Measurements from ENCODE around the gene TUFT1.
"Not testable (repeated sequence)": the region's sequence is repeated elsewhere in the genome, so short reads cannot be mapped to it uniquely, and the experiment has no call there.

The TUFT1 gene

DNA sequence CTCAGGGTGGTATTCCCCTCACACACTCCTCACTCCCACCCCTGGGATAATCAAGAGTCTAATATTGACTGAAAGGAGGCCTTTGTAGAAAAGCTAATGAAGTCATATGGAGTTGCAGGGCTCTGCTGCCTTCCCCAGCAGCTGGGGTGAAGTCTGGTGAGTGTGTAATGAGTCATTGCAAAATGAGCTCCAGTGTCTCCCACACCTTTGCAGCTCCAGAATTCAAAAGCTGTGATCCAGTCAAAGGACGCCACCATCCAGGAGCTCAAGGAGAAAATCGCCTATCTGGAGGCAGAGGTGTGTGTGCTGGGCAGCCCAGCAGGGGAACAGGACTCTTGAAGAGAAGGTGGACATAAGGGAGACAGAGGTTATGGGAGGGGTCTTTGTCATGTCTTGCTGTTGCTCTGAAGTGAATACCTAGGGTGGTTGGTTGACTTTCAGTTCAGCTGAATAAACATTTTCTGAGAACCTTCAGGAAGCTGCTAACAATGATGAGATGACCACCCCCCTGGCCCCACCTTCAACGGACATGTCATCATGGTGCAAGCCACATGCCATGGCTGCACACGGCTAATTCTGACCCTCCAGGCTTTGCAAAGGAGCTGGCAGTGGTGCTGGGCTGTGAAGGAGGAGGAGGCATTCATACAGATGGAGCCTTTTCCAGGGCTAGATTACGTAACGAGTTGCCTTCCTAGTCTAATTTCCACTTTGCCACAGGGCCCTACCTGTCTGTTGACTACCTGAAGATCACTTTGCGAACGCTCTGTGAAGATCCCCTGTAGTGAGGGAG is 39.5 kb downstream of the TUFT1 start:
- no peak for TF ChIP-seq JUND (IDR thresholded peaks at IDR 0.05; ENCODE audit: low read depth)
- DNase-seq (ENCODE audit: low read depth in 1 of 2, low spot score in 1 of 2) = no peak
- in situ Hi-C loops (cut with HindIII; ENCODE audit: low pct_unique_long_range_greater_than_20kb, low sequenced_read_pairs) = no loop called here

DNA sequence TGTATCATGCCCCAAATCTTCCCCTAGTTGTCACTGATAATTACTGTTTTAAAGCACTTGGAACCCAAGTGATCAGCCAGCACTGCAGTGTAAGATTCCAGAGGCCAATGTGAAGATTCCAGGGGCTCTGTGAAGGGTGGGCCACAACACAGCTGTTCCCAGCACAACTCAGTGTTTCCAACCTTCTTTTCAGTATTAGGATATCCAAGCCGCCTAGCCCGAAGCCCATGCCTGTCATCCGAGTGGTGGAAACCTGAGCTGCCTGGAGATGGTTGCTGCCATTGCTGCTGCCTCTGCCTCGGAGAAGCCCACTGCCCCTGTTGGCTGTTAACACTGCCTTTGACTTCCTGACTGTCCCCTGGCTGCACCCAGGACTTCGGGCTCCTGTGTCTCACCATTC is 41.3 kb downstream of the TUFT1 start:
- DNase-seq (ENCODE audit: low read depth in 1 of 2, low spot score in 1 of 2) = no peak
- in situ Hi-C loops (cut with HindIII; ENCODE audit: low pct_unique_long_range_greater_than_20kb, low sequenced_read_pairs) = no loop called here
- no peak for TF ChIP-seq JUND (IDR thresholded peaks at IDR 0.05; ENCODE audit: low read depth)

DNA sequence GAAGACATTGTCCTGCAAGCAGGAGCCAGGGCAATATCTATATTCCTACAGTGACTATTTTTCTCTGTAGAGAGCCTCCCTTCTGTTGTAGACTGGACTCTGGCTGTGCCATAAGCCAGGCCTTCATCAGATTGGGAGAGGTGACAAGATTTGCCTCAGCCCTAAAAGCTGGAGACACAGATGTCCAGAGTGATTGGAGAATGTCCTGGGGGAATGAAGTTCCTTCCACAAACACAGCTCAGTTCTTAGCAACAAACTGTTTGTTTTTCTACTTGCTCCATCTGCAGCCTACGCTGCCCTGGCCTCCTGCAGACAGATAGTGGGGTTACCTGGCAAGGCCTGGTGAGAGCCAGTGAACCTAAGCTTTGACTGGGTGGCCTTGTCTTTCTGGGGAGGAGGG is 41.8 kb downstream of the TUFT1 start:
- no peak; the same call in 1 of the 2 replicates for TF ChIP-seq JUND (IDR thresholded peaks at IDR 0.05; ENCODE audit: low read depth)
- peak; percentile 44 to 79 for DNase-seq (ENCODE audit: low read depth in 1 of 2, low spot score in 1 of 2)
- in situ Hi-C loops (cut with HindIII; ENCODE audit: low pct_unique_long_range_greater_than_20kb, low sequenced_read_pairs) = no loop called here

DNA sequence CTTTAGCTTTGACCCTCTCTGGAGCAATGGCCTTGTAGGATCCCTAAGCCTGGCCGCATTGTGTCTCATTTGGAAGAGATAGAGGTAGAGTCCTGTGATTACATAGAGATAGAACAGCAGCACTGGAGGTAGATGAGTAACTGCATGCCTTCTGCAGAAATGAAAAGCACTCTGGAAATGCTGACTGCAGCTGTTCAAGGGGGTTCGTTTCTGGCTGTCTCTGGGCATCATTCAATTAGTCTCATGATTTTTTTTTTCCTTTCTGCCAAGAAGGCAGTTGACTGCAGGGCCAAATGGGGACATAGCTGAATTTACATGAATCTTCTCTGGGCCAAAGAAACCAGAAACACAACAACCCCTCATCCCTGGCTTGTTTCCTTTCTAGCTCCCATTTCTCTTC is 43.7 kb downstream of the TUFT1 start:
- TF ChIP-seq JUND (IDR thresholded peaks at IDR 0.05; ENCODE audit: low read depth) = no peak
- no peak for DNase-seq (ENCODE audit: low read depth in 1 of 2, low spot score in 1 of 2)
- in situ Hi-C loops (cut with HindIII; ENCODE audit: low pct_unique_long_range_greater_than_20kb, low sequenced_read_pairs) = no loop called here

DNA sequence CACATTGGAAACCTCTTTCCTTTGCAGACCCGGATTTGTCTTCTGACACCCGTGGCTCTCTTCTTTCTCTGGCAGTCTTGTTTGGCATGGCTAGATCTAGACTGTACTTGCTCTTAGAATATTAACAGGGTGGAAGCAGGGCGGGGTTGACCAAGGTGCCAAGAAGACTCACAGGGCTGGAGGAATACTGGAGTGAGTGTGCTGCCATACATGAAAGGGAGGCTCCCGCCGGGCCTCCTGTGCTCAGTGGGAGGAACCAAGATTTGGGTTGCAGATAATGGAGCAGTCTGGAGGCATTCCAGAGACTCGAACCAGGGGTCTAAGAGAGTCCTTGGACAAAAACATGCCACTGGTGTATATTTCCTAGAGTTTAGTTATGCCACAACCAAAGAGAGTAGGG is 44.2 kb downstream of the TUFT1 start:
- in situ Hi-C loops (cut with HindIII; ENCODE audit: low pct_unique_long_range_greater_than_20kb, low sequenced_read_pairs) = no loop called here
- DNase-seq (ENCODE audit: low read depth in 1 of 2, low spot score in 1 of 2) = no peak
- TF ChIP-seq JUND (IDR thresholded peaks at IDR 0.05; ENCODE audit: low read depth) = no peak

DNA sequence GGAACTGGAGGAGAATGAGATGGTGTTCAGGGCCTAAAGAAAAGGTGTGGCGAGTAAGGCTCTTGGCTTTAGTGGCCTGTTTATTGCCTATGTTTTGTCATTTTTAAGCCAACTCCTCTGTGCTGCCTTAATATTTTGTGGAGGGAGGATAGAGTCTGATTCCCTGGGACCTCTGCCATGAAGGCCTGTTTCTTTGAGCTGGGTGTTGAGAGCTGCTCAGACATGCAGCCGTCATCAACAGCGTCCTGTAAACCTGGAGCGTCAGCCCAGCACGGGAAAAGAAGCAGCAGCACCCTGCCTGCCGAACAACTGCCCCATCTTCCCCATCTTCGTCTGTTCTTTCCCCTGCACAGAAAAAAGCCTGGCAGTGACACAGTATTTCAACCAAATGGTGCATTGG is 44.7 kb downstream of the TUFT1 start:
- in situ Hi-C loops (cut with HindIII; ENCODE audit: low pct_unique_long_range_greater_than_20kb, low sequenced_read_pairs) = no loop called here
- no peak for DNase-seq (ENCODE audit: low read depth in 1 of 2, low spot score in 1 of 2)
- TF ChIP-seq JUND (IDR thresholded peaks at IDR 0.05; ENCODE audit: low read depth) = no peak

DNA sequence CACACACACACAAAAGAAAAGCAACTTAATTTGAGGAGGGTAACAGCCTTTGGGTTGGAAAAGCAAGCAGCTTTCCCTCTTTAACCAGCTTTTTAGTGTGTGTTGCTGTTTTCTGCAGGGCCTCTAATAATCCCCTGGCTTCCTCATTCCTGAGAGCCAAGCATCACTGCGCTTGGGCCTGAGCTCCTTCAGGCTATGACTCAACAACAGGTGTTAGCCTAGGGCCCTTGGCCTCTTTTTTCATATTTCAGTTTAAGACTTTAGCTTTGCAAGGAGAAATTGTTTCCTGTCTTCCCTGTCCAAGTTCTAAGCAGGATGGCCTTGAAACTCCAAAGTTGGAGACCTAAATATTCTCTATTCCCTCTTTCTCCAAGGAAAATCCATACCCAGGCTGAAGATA is 45.5 kb downstream of the TUFT1 start:
- no peak for TF ChIP-seq JUND (IDR thresholded peaks at IDR 0.05; ENCODE audit: low read depth)
- in situ Hi-C loops (cut with HindIII; ENCODE audit: low pct_unique_long_range_greater_than_20kb, low sequenced_read_pairs) = no loop called here
- peak in 1 of 2 experiments; percentile 66 for DNase-seq (ENCODE audit: low read depth in 1 of 2, low spot score in 1 of 2)

DNA sequence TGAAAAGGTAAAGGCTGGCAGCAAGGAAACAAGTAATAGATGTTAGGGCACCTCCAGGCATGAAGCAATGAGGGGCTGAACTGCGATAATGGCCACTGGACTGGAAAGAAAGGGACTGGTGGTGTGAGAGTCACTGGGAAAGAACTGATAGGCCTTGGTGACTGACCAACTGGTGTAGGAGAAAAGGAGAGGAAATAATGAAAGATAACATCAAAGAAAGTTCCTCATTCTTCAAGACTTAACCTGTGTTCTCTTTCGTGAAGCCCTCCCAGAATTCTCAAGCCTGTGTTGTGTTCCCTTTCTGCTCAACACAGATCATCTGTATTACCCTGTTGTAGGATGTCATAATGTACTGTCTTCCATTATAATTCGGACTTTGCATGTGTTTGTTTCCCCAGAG is 50.9 kb downstream of the TUFT1 start:
- DNase-seq (ENCODE audit: low read depth in 1 of 2, low spot score in 1 of 2) = no peak
- in situ Hi-C loops (cut with HindIII; ENCODE audit: low pct_unique_long_range_greater_than_20kb, low sequenced_read_pairs) = no loop called here
- no peak for TF ChIP-seq JUND (IDR thresholded peaks at IDR 0.05; ENCODE audit: low read depth)

DNA sequence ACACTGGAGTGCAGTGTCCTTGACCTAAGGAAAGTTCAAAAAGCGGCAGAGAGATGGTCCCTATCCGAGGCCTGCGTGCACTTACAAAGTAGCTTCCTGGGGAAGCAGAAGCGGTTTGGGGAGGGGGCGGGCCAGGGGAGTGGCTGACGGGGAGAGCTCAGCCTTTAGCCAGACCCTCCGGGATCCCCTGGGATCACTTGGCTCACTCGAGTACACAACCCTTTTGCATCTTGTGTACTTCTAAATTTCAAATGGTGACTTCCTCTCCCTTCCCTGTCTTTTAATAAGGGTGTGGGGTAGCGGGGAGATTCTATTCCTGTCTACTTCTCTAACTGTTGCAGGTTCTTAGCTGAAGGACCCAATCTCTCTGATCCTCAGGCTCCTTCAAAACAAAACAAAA is 53.6 kb downstream of the TUFT1 start:
- no peak for DNase-seq (ENCODE audit: low read depth in 1 of 2, low spot score in 1 of 2)
- in situ Hi-C loops (cut with HindIII; ENCODE audit: low pct_unique_long_range_greater_than_20kb, low sequenced_read_pairs) = no loop called here
- TF ChIP-seq JUND (IDR thresholded peaks at IDR 0.05; ENCODE audit: low read depth) = no peak

DNA sequence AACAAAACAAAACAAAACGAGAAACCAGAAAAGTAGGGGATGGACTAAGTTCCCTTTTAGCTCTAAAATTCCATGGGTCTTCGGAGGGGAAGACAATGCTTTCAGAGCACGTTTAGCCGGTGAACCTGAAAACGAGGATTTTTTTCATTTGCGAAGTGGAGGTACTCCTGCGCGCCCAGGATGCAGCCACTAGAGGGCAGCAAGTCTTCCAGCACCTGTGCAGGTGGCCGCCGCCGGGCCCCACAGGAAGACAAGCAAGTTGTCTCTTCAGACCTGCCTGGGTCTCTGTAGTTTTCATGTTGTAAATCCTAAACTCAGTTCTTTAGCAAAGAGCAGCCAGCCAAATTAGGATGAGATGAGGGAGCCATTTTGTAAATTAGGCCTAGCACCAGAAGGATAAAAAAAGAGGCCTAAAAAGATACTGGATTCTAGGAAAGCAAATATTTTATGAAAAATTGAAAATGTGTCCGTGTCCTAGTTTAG is 54.1 kb downstream of the TUFT1 start:
- DNase-seq (ENCODE audit: low read depth in 1 of 2, low spot score in 1 of 2) = peak; percentile 88 to 91
- TF ChIP-seq JUND (IDR thresholded peaks at IDR 0.05; ENCODE audit: low read depth) = no peak
- in situ Hi-C loops (cut with HindIII; ENCODE audit: low pct_unique_long_range_greater_than_20kb, low sequenced_read_pairs) = no loop called here

DNA sequence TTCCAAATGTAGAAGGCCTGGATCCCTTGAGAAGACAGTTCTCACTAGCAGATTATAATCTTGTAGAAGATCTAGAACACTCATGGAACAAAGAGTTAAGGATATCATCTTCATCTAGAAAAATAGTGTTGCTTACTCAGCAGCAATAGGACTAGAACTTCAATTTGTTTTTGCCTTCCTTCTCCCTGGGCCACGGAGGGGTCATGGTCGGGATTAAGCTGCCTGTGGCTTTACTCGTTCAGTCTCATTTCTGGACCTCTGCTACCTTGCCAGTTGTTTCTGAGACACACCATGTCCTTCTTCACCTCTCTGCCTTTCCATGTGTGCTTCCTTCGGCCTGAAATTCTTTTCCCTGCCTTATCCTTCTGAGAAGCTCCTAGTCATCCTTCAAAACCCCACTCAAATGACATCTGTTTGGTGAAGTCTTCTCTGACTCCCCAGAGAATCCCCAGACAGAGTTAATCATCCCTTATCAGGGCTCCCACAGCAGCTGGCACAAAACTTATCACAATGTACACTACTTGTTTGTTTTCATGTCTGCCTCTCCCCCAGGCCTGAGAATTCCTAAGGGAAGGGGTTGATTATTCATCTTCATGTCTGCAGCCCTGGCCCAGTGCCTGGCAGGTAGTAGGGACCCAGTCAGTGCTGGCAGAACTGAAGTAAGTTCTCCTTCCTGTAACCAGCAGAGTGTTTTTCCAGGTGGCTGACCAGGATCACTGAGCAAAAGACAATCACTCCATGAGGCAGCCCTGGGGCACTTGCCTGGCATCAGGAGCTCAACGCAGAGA is 56.3 kb downstream of the TUFT1 start:
- in situ Hi-C loops (cut with HindIII; ENCODE audit: low pct_unique_long_range_greater_than_20kb, low sequenced_read_pairs) = no loop called here
- DNase-seq (ENCODE audit: low read depth in 1 of 2, low spot score in 1 of 2) = no peak

DNA sequence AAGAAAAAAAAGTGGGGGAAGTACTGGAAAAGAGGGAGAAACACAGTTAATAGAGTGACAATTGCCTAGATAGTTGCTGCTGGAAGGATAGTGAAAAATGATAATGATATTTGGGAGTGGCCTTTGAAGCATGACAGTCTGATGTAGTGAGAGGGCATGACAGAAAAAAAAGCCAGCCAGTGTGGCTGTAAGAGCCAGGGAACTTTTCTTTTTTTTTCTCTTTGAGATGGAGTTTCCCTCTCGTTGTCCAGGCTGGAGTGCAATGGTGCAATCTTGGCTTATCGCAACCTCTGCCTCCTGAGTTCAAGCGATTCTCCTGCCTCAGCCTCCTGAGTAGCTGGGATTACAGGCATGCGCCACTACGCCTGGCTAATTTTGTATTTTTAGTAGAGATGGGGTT is 62.4 kb downstream of the TUFT1 start:
- in situ Hi-C loops (cut with HindIII; ENCODE audit: low pct_unique_long_range_greater_than_20kb, low sequenced_read_pairs); DNase-seq (ENCODE audit: low read depth in 1 of 2, low spot score in 1 of 2): not testable (repeated sequence)

More for the DNA sequence above, 56.3 kb downstream of the TUFT1 start:
- no peak for TF ChIP-seq JUND (IDR thresholded peaks at IDR 0.05; ENCODE audit: low read depth)

DNA sequence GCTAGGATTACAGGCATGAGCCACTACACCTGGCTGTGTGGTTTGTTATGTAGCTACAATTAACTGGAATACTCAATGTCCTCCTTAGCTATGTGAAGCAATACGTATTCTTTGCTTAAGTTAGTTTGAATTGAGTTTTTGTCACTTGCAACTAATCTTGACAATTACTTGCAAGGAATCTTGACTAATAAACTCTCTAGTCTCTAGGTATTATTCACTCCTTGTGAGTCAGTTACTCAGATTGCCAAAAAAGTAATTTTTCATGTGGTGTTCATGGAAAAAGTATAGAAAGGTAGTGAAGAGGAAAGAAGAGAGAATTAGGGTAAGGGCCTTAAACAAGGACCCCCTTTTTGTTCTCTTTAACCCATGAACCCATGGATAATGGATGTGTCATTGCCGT is 64.2 kb downstream of the TUFT1 start:
- no peak for DNase-seq (ENCODE audit: low read depth in 1 of 2, low spot score in 1 of 2)
- in situ Hi-C loops (cut with HindIII; ENCODE audit: low pct_unique_long_range_greater_than_20kb, low sequenced_read_pairs) = no loop called here
- no peak for TF ChIP-seq JUND (IDR thresholded peaks at IDR 0.05; ENCODE audit: low read depth)

All from T47D (cell line).